Kidney glomerular epithelial cell (primary cell): ENCODE measurements around the gene ERCC3.
"Not testable (repeated sequence)": the region's sequence is repeated elsewhere in the genome, so short reads cannot be mapped to it uniquely, and the experiment has no call there.

ENCODE experiments used
- DNase-seq: peaks from one replicate; lab custom pipeline; 2025; lab: John Stamatoyannopoulos, UW

ERCC3 gene

GRCh38 chr2:127278959-127279358 is 15.0 kb downstream of the ERCC3 start:
- no peak for DNase-seq

DNA sequence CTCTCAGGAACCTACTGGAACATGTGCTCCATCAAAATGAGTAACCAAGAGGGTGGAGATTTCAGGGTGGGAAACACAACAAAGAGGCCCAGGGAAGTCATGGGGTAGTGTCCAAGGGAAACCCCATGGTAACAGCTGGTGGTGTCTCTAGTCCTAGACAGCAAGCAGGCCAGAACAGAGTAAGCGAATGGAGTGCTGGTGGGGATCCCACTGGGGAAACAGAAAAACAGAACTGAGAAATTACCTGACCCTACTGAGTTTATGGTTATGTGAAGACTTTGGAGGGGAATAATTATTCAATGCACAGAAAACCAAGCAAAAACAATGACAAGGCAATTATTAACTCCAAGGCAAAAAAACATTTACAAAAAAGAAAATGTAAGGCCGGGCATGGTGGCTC is 16.9 kb downstream of the ERCC3 start:
- no peak for DNase-seq

GRCh38 chr2:127275789-127276188 is 18.2 kb downstream of the ERCC3 start:
- DNase-seq: no peak

GRCh38 chr2:127275356-127275755 is 18.6 kb downstream of the ERCC3 start:
- DNase-seq: no peak

- DNase-seq: no peak
These were observed 23.3 kb downstream of the ERCC3 start for GRCh38 chr2:127270663-127271062.

DNA sequence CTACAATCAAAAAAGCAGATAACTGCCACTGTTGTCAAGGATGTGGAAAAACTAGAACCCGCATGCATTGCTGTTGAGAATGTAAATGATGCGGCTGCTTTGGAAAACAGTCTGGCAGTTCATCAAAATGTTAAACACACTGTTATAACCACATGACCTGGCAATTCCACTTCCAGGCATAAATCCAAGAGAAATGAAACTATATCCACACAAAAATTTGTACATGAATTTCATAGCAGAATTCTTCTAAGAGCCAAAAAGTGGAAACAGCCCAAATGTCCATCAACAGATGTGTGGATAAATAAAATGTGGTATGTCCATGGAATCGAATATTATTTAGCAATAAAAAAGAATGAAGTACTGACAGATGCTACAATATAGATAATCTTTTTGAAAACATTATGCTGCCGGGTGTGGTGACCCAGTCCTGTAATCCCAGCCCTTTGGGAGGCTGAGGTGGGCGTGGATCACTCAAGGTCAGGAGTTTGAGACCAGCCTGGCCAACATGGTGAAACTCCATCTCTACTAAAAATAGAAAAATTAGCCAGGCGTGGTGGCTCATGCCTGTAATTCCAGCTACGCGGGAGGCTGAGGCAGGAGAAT is 32.0 kb downstream of the ERCC3 start:
- DNase-seq: no peak

DNA sequence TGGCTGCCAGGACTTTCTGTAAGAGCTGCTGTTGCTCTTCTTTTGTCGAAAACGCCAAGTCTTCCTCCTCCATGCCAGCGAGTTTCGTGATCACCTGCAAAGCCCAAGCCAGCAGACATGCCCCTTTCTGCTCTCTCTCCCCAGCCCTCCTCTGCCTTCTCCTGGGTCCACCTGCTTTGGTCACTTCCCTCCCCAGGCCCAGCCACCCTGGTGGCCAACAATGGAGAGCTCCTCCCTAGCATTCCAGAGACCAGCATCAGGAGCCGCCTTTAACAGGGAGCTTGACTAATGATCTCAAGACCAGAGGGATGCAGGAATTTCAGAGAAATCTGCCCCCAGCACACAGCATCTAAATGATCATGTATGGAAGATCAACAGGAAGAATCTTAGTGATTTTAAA is 34.6 kb downstream of the ERCC3 start:
- DNase-seq: no peak

GRCh38 chr2:127256866-127257265 is 37.1 kb downstream of the ERCC3 start:
- no peak for DNase-seq

DNA sequence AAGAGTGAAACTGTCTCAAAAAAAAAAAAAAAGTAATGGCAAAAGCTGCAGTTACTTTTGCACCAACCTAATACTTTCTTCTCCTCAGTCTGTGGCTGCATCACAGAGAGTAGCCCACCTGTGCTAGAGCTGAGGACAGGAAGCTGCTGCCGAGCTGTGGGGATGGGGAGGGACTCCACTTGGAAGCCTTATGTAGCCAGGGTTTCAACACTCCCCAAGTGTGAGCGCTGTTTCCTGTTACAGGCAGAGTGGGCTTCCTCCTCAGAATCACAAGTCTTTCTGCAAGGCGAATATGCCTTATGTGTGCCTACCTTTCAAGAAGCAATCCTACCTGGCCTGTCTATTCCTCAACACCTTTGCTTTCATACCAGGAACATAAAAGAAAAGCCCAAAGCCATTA is 37.6 kb downstream of the ERCC3 start:
- no peak for DNase-seq

GRCh38 chr2:127255721-127256120 is 38.2 kb downstream of the ERCC3 start:
- no peak for DNase-seq

- DNase-seq: no peak
These were observed 38.8 kb downstream of the ERCC3 start for GRCh38 chr2:127255146-127255545.

GRCh38 chr2:127254386-127254981 is 39.5 kb downstream of the ERCC3 start:
- DNase-seq: no peak

DNA sequence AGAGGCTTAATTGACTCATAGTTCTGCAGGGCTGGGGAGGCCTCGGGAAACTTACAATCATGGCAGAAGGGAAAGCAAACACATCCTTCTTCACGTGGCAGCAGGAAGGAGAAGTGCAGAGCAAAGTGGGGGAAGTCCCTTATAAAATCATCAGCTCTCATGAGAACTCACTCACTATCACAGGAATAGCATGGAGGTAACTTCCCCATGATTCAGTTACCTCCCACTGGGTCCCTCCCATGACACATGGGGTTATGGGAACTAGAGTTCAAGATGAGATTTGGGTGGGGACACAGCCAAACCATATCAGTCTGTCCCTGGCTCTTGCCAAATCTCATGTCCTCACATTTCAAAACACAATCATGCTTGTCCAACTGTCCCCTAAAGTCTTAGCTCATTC is 52.8 kb downstream of the ERCC3 start:
- not testable (repeated sequence) for DNase-seq

GRCh38 chr2:127239395-127239794 is 54.5 kb downstream of the ERCC3 start:
- DNase-seq: no peak

GRCh38 chr2:127237768-127238167 is 56.2 kb downstream of the ERCC3 start:
- not testable (repeated sequence) for DNase-seq

- no peak for DNase-seq
These were observed 58.8 kb downstream of the ERCC3 start for GRCh38 chr2:127235082-127235702.

GRCh38 chr2:127233710-127234109 is 60.2 kb downstream of the ERCC3 start:
- no peak for DNase-seq

DNA sequence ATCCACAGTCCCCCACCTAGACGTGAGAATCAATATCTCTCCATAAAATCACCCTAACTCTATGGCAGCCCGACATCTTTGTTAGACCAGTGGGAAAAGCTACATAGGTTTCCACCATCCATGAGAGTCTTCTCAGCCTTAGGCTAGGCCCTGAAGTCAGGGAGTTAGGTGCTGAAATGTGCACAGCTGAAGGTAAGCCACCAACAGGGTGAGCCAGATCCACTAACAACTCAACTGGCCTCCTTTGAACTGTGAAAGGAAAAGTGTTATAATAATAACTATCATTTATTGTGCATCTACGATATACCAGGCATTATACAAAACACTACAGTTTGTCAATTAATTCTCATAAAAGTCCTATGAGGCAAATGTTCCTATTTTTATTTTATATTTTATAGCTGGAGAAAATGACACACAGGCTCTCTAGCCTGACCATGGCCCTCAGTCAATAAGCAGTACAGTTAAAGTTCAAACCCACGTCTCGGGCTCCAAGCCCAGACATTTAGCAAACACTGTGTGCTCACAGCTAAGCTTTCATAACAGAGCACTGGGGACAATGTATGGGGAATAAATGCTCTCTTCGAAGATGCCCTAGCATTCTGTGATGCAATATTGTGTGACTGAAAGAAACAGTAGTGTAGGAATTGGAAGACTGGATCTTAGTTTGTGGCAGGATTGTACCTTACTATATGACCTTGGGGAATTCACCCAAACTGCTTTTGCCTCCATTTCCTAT is 62.6 kb downstream of the ERCC3 start:
- no peak for DNase-seq

DNA sequence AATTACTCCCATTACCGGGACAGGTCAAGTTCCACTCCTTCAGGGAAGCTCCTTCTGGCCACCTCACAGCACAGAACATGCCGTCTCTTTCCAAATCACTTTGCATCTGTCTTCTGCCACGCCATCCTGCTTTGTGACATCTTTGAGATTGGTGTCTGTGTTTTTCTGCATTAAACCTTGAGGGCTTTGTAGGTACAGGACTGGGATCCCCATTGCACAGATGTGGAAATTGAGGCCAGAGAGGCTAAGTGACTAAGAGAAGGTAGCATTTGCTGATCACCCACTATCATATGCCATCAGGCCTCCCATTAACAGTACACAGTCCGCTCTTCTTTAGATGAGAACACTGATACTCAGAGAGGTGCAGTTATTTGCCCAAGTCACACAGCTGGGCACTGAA is 64.4 kb downstream of the ERCC3 start:
- DNase-seq: no peak

GRCh38 chr2:127228102-127228501 is 65.8 kb downstream of the ERCC3 start:
- no peak for DNase-seq

GRCh38 chr2:127227264-127227660 is 66.7 kb downstream of the ERCC3 start:
- not testable (repeated sequence) for DNase-seq

GRCh38 chr2:127226520-127227263 is 67.3 kb downstream of the ERCC3 start:
- peak; percentile 41 for DNase-seq
